K562 (cell line): Measurements from ENCODE around the gene KIF20B. TPM values are rescaled to one million over a fixed set of nuclear protein-coding genes. Genes with fewer than 3 reads are reported as not detected.

ENCODE experiments used
- ATAC-seq: fragments of 200-7000 bp; cut with Tn5 transposase; 3 replicates; pipeline ENCODE4 v1.9.1; 2020; ENCODE audit warnings: moderate library complexity
- BruUV-seq: library from RNA; stranded (reverse); fragments of 400-500 nt; replicated peaks from 2 replicates; lab custom pipeline; 2021; lab: Mats Ljungman, UMichigan
- CTCF ChIA-PET: fragments of 300-600 bp; formaldehyde crosslinking; extraction: SDS; loops from one replicate; lab custom pipeline; 2021; ENCODE audit warnings: low intra/inter-chr PET ratio; lab: Yijun Ruan, JAX
- POLR2A ChIA-PET: fragments of 300-600, 350-650 bp; sonication (Branson Sonifier 250); formaldehyde crosslinking; extraction: SDS; loops from one replicate; lab custom pipeline; 2021; ENCODE audit warnings: antibody characterized with exemption, inconsistent platforms; lab: Yijun Ruan, JAX
- DNase-seq, 4 experiments: peaks; one replicate each; pipeline versions ENCODE4 v3.0.0 to v3.0.0-alpha.2; 2011 to 2018; ENCODE audit warnings: low spot score in 3 of 4, mixed read lengths in 3 of 4; ENCODE audit errors: extremely low read depth in 1 of 4
- FAIRE-seq: peaks from 2 replicates; lab custom pipeline; 2011; peaks lifted over from hg19 to GRCh38; lab: Jason Lieb, UNC
- H2AFZ ChIP-seq: 2 replicates; pipeline ENCODE4 v1.6.0; 2011; ENCODE audit warnings: low read depth, low read length, control low read depth, inconsistent platforms
- H3K27ac ChIP-seq: fragments of 200-600 bp; 3 replicates; pipeline ENCODE4 v1.8.0; 2011; ENCODE audit warnings: low read depth, mild to moderate bottlenecking, control low read depth, inconsistent platforms, low read length, moderate library complexity, mixed read lengths; ENCODE audit errors: extremely low read depth
- H3K27me3 ChIP-seq, 2 experiments: fragments of 300-600 bp in 1 of 2; 2 replicates in 1 of 2; 3 replicates in 1 of 2; pipeline versions ENCODE4 v1.6.0 to v1.8.0; 2011; ENCODE audit warnings: inconsistent platforms in 2 of 2, low read length in 2 of 2, mild to moderate bottlenecking in 1 of 2, mixed read lengths in 1 of 2, moderate library complexity in 1 of 2; ENCODE audit not compliant: control insufficient read depth in 2 of 2, insufficient read depth in 2 of 2
- H3K36me3 ChIP-seq: fragments of 300-600 bp; 3 replicates; pipeline ENCODE4 v1.8.0; 2011; ENCODE audit warnings: mild to moderate bottlenecking, low read length, inconsistent platforms; ENCODE audit not compliant: control insufficient read depth, insufficient read depth
- H3K4me1 ChIP-seq, 2 experiments: fragments of 200-600 bp in 1 of 2; replicated peaks in 1 of 2; 2 replicates in 1 of 2; 3 replicates in 1 of 2; pipeline versions ENCODE4 v1.5.1 to v1.8.0; 2011; ENCODE audit warnings: inconsistent platforms in 2 of 2, low read length in 2 of 2, mild to moderate bottlenecking in 1 of 2, mixed read lengths in 1 of 2, moderate library complexity in 1 of 2; ENCODE audit not compliant: control insufficient read depth in 2 of 2, insufficient read depth in 2 of 2
- H3K4me2 ChIP-seq: 2 replicates; pipeline ENCODE4 v1.6.1; 2011; ENCODE audit warnings: low read length, control low read depth, inconsistent platforms, mixed read lengths; ENCODE audit not compliant: insufficient read depth
- H3K4me3 ChIP-seq: fragments of 200-600 bp; sonication (generic), shearing (Covaris generic); 2 replicates; pipeline ENCODE4 v1.5.1; 2016; ENCODE audit warnings: control low read depth, inconsistent platforms
- H3K79me2 ChIP-seq: fragments of 200-600 bp; 3 replicates; pipeline ENCODE4 v1.8.0; 2011; ENCODE audit warnings: low read length, inconsistent platforms; ENCODE audit not compliant: control insufficient read depth, insufficient read depth
- H3K9ac ChIP-seq, 2 experiments: 2 replicates each; pipeline versions ENCODE4 v1.6.0 to v1.6.1; 2011; ENCODE audit warnings: low read depth in 2 of 2, low read length in 2 of 2, control low read depth in 1 of 2, inconsistent platforms in 1 of 2, mild to moderate bottlenecking in 1 of 2, mixed read lengths in 1 of 2; ENCODE audit not compliant: insufficient read depth in 1 of 2
- H3K9me1 ChIP-seq: one replicate; pipeline ENCODE4 v1.6.0; 2011; ENCODE audit warnings: inconsistent platforms, mild to moderate bottlenecking, low read length, moderate library complexity; ENCODE audit not compliant: control insufficient read depth, insufficient read depth
- H3K9me3 ChIP-seq: replicated peaks from 2 replicates; pipeline ENCODE4 v1.5.1; 2011; ENCODE audit warnings: low read depth, low read length, inconsistent platforms; ENCODE audit not compliant: control insufficient read depth, insufficient read depth
- H4K20me1 ChIP-seq: replicated peaks from 2 replicates; pipeline ENCODE4 v1.6.1; 2011; ENCODE audit warnings: low read length, inconsistent platforms, mixed read lengths; ENCODE audit not compliant: control insufficient read depth, insufficient read depth
- CBX3 ChIP-seq, 2 experiments: IDR thresholded peaks; 1 replicate in 1 of 2; 2 replicates in 1 of 2; pipeline ENCODE4 v1.6.1; 2012; ENCODE audit warnings: inconsistent platforms in 2 of 2, low read length in 2 of 2, borderline replicate concordance in 1 of 2, control low read depth in 1 of 2
- PHF20 ChIP-seq: fragments of 450-650 bp; IDR thresholded peaks from 2 replicates; pipeline ENCODE4 v1.6.1; 2018; ENCODE audit not compliant: partially characterized antibody
- PHF21A ChIP-seq: fragments of 450-650 bp; IDR thresholded peaks from 2 replicates; pipeline ENCODE4 v1.6.1; 2017; ENCODE audit warnings: low read depth, borderline replicate concordance
- POLR2H ChIP-seq: IDR thresholded peaks from 2 replicates; pipeline ENCODE4 v1.6.1; 2016; ENCODE audit warnings: missing genetic modification characterization, low read depth, mild to moderate bottlenecking, control low read depth, missing compliant biosample characterization, moderate library complexity
- RHOXF2B ChIP-seq: fragments of 250-450 bp; sonication (Bioruptor Pico); conservative IDR thresholded peaks from 2 replicates; pipeline ENCODE4 v1.5.1; 2021
- SIN3A ChIP-seq, 2 experiments: fragments of 150-350 bp in 1 of 2; IDR thresholded peaks; 2 replicates each; pipeline ENCODE4 v1.6.1; 2011 to 2016; ENCODE audit warnings: borderline replicate concordance in 2 of 2, low read depth in 2 of 2, low read length in 2 of 2, mild to moderate bottlenecking in 2 of 2, moderate library complexity in 2 of 2; ENCODE audit not compliant: control insufficient read depth in 1 of 2
- TARDBP ChIP-seq: fragments of 450-650 bp; IDR thresholded peaks from 2 replicates; pipeline ENCODE4 v1.6.1; 2016
- ZNF140 ChIP-seq: fragments of 250-450 bp; sonication (Bioruptor Pico); IDR thresholded peaks from 2 replicates; pipeline ENCODE4 v1.8.0; 2021; ENCODE audit warnings: moderate library complexity, mild to moderate bottlenecking, inconsistent platforms
- ZNF224 ChIP-seq: sonication (generic); formaldehyde crosslinking; IDR thresholded peaks from 2 replicates; pipeline ENCODE4 v1.8.0; 2022; ENCODE audit warnings: mild to moderate bottlenecking, missing genetic modification reagents
- ZNF354B ChIP-seq: fragments of 250-450 bp; sonication (Bioruptor Pico); IDR thresholded peaks from 2 replicates; pipeline ENCODE4 v1.4.0; 2020
- ZNF436 ChIP-seq: fragments of 250-450, 450-650 bp; sonication (Bioruptor Pico); formaldehyde crosslinking; IDR thresholded peaks from 2 replicates; pipeline ENCODE4 v1.7.0; 2020; ENCODE audit warnings: mild to moderate bottlenecking
- WGBS: fragments of 100-300 bp; shearing (Covaris generic); methylation state at CpG from one replicate; pipeline ENCODE4 v1.1.6; 2016; ENCODE audit warnings: low coverage, mixed read lengths; ENCODE audit not compliant: insufficient coverage; ENCODE audit errors: missing lambda C conversion rate; 5-methylcytosine and 5-hydroxymethylcytosine counted together
- in situ Hi-C: fragments of 300-500 bp; cut with MboI; formaldehyde crosslinking; loops from 4 replicates; pipeline ENCODE4 v1.15.0; 2018; ENCODE audit warnings: inconsistent platforms, mixed read lengths
- intact Hi-C: fragments of 100-400 bp; cut with micrococcal nuclease; formaldehyde crosslinking; loops from 2 replicates; pipeline ENCODE4 v1.14.2; 2022
- polyA plus RNA-seq, 8 experiments: library from polyadenylated mRNA; depleted of rRNA in 4 of 8; stranded (reverse) in 5 of 8; unstranded in 3 of 8; fragments of >200 nt; fragmentation: Nextera tagmentation in 2 of 8; fragmentation: Illumina TruSeq in 1 of 8; extraction: Ambion mirVana in 2 of 8; extraction: Trizol in 1 of 8; gene quantifications; 2 replicates each; pipeline versions ENCODE4 v1.2.1 to v1.2.3, GENCODE V29; 2011 to 2014; ENCODE audit warnings: inconsistent platforms in 1 of 8, missing spikeins in 1 of 8
- total RNA-seq, 7 experiments: library from RNA; depleted of rRNA in 6 of 7; stranded (reverse); fragments of >200 nt in 6 of 7; fragmentation: Illumina TruSeq in 2 of 7; extraction: Trizol in 2 of 7; gene quantifications; 2 replicates each; pipeline versions ENCODE4 v1.2.1 to v1.2.3, GENCODE V29; 2011 to 2021; ENCODE audit warnings: low replicate concordance in 1 of 7
- TF ChIP-seq, protein P1 (sequence below): IDR thresholded peaks from 2 replicates; pipeline ENCODE4 v1.6.1; 2011; ENCODE audit warnings: borderline replicate concordance, low read depth, mild to moderate bottlenecking, moderate library complexity, low read length; ENCODE audit not compliant: insufficient read depth, poor library complexity, severe bottlenecking
- TF ChIP-seq, protein P2 (sequence below): fragments of 450-650 bp; IDR thresholded peaks from 2 replicates; pipeline ENCODE4 v1.7.0; 2016; ENCODE audit warnings: borderline replicate concordance

Gene KIF20B
- total and polyA plus RNA-seq, 9 of the 15 experiments (the other 6 are each of a cell fraction or from before 2014, with no cell fraction given), result 18.6 to 56.5 (median 32.9) TPM

DNA sequence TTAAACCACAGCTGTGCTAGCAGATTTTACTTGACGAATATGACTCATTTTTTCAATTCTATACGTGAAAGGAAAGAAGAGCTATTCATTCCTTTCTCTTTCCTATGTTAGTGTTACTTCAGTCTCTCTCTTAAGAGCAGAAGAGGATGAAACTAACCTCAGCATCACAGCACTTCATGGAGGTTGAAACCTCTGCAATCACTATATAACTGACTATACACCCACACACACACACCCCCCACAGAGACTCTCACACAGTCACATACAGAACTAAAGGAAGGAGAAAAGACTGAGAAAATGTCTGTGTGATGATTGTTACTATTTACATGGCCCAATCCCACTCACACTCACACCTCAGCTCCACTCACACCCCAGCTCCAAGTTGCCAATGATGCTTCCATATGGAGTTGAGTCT, 104.2 kb downstream of the KIF20B start:
- Histone ChIP-seq H3K36me3 (no peaks in the 10 kb centered on the region), H3K4me2 (no peak overlapping the region), H3K4me3 (no peak overlapping the region), H3K4me1 (no peaks in the 10 kb centered on the region), H3K9ac (no peak overlapping the region), H3K9me1 (no peaks in the 10 kb centered on the region), H3K79me2 (no peaks in the 10 kb centered on the region), H3K27me3 (no peaks in the 10 kb centered on the region), H2AFZ (no peak overlapping the region), H4K20me1 (no peaks in the 10 kb centered on the region), H3K9me3 (no peaks in the 10 kb centered on the region), H3K27ac (no peak overlapping the region)
- no peak for DNase-seq
- FAIRE-seq, result no peak
- POLR2A ChIA-PET, result no interaction called here
- ATAC-seq, result no peak
- no peak for TF ChIP-seq CBX3 (IDR thresholded peaks at IDR 0.05; ENCODE audit: borderline replicate concordance in 1 of 2, low read length in 2 of 2)
- no peak for TF ChIP-seq POLR2H
- no peak for TF ChIP-seq ZNF354B (CRISPR knock-in tag)
- no peak for TF ChIP-seq ZNF224 (CRISPR knock-in tag)
- no peak for TF ChIP-seq SIN3A (IDR thresholded peaks at IDR 0.05; ENCODE audit: borderline replicate concordance in 2 of 2, control insufficient read depth in 1 of 2, low read depth in 2 of 2, low read length in 2 of 2)
- TF ChIP-seq ZNF436 (CRISPR knock-in tag), result no peak
- no peak for TF ChIP-seq PHF20
- TF ChIP-seq, protein P1, sequence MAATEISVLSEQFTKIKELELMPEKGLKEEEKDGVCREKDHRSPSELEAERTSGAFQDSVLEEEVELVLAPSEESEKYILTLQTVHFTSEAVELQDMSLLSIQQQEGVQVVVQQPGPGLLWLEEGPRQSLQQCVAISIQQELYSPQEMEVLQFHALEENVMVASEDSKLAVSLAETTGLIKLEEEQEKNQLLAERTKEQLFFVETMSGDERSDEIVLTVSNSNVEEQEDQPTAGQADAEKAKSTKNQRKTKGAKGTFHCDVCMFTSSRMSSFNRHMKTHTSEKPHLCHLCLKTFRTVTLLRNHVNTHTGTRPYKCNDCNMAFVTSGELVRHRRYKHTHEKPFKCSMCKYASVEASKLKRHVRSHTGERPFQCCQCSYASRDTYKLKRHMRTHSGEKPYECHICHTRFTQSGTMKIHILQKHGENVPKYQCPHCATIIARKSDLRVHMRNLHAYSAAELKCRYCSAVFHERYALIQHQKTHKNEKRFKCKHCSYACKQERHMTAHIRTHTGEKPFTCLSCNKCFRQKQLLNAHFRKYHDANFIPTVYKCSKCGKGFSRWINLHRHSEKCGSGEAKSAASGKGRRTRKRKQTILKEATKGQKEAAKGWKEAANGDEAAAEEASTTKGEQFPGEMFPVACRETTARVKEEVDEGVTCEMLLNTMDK, result no peak
- TF ChIP-seq PHF21A, result no peak
- TF ChIP-seq TARDBP, result no peak
- TF ChIP-seq, protein P2, sequence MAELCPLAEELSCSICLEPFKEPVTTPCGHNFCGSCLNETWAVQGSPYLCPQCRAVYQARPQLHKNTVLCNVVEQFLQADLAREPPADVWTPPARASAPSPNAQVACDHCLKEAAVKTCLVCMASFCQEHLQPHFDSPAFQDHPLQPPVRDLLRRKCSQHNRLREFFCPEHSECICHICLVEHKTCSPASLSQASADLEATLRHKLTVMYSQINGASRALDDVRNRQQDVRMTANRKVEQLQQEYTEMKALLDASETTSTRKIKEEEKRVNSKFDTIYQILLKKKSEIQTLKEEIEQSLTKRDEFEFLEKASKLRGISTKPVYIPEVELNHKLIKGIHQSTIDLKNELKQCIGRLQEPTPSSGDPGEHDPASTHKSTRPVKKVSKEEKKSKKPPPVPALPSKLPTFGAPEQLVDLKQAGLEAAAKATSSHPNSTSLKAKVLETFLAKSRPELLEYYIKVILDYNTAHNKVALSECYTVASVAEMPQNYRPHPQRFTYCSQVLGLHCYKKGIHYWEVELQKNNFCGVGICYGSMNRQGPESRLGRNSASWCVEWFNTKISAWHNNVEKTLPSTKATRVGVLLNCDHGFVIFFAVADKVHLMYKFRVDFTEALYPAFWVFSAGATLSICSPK, result no peak
- TF ChIP-seq RHOXF2B (CRISPR knock-in tag), result no peak
- no peak for TF ChIP-seq ZNF140 (CRISPR knock-in tag)
- TF ChIP-seq, all 486 proteins: peak for 0
- in situ Hi-C loops (no loop called here), intact Hi-C loops (no loop called here)
- BruUV-seq, result no TSS peak
- CTCF ChIA-PET, result no interaction called here
- 0% methylated on average over 2 of the region's 2 CpGs for WGBS
